Kidney (tissue), 14 donors: Measurements from ENCODE around the gene GFRA1. TPM values are rescaled to one million over a fixed set of nuclear protein-coding genes. Genes with fewer than 3 reads are reported as not detected.

Experiments used
- DNase-seq, 5 donors: peaks; one replicate each; pipeline ENCODE4 v3.0.0-alpha.2; 2013 to 2020
- FAIRE-seq: peaks from 2 replicates; lab custom pipeline; 2012; peaks lifted over from hg19 to GRCh38; lab: Jason Lieb, UNC
- H3K27ac ChIP-seq, 2 donors: one replicate each; pipeline ENCODE4 v1.7.0; 2013; ENCODE audit warnings: low read depth in 2 of 2, low read length in 2 of 2, inconsistent platforms in 1 of 2
- H3K27me3 ChIP-seq: one replicate; pipeline ENCODE4 v1.7.1; 2013; ENCODE audit warnings: low read length, inconsistent platforms; ENCODE audit not compliant: control insufficient read depth, insufficient read depth
- H3K36me3 ChIP-seq, 3 donors: one replicate each; pipeline versions ENCODE4 v1.7.0 to v1.7.1; 2013; ENCODE audit warnings: low read length in 3 of 3, control low read depth in 1 of 3, inconsistent platforms in 1 of 3; ENCODE audit not compliant: insufficient read depth in 3 of 3, control insufficient read depth in 2 of 3
- H3K4me1 ChIP-seq, 3 donors: one replicate each; pipeline versions ENCODE4 v1.7.0 to v1.7.1; 2013; ENCODE audit warnings: low read length in 3 of 3, inconsistent platforms in 1 of 3, low read depth in 1 of 3; ENCODE audit not compliant: control insufficient read depth in 2 of 3, insufficient read depth in 2 of 3
- H3K4me3 ChIP-seq, 3 donors: one replicate each; pipeline versions ENCODE4 v1.7.0 to v1.8.1; 2013; ENCODE audit warnings: low read length in 3 of 3, control low read depth in 1 of 3, inconsistent platforms in 1 of 3
- H3K9ac ChIP-seq, 3 donors: one replicate each; pipeline versions ENCODE4 v1.7.0 to v1.7.1; 2013; ENCODE audit warnings: low read length in 3 of 3, control low read depth in 1 of 3, inconsistent platforms in 1 of 3
- H3K9me3 ChIP-seq, 3 donors: one replicate each; pipeline versions ENCODE4 v1.7.0 to v1.7.1; 2013; ENCODE audit warnings: low read length in 3 of 3, control low read depth in 1 of 3, inconsistent platforms in 1 of 3; ENCODE audit not compliant: control insufficient read depth in 2 of 3, insufficient read depth in 1 of 3
- CTCF ChIP-seq: IDR thresholded peaks from 3 replicates; pipeline ENCODE4 v1.5.1; 2012; ENCODE audit warnings: mild to moderate bottlenecking, moderate library complexity, borderline replicate concordance; ENCODE audit not compliant: insufficient read depth; ENCODE audit errors: extremely low read depth
- intact Hi-C: fragments of 100-400 bp; cut with DNase I; formaldehyde crosslinking; loops from one replicate; pipeline ENCODE4 v1.11.1; 2022
- polyA plus RNA-seq: library from polyadenylated mRNA; stranded (reverse); fragments of 350-450 nt; fragmentation: Illumina TruSeq; extraction: RNeasy Lipid Tissue Mini Kit (QIAGEN cat#74804); gene quantifications from one replicate; pipeline ENCODE4 v1.2.3, GENCODE V29; 2014; ENCODE audit warnings: low read depth, low replicate concordance; ENCODE audit not compliant: insufficient read depth
- total RNA-seq: library from RNA; stranded (reverse); fragmentation: NEBNext Ultra II Directional; extraction: Animal tissue kit (Norgen Biotek cat#: 25700); gene quantifications from one replicate; pipeline ENCODE4 v1.2.1, GENCODE V29; 2021
- donor health status: control.
- donor health status: control.
- donor health status: control.
- donor health status: control.
- donor health status: control.
- donor health status: DM: yes; HTN: yes; CAD: no.
- donor health status: Normal renal cell carcinoma (clear cell type).

GFRA1 gene
- total and polyA plus RNA-seq, 2 donors from 2014 or later = 3.0 to 22.3 TPM

- H3K9me3 ChIP-seq = no peaks in the 10 kb centered on the region
- intact Hi-C loops = no loop called here
- no peak overlapping the region for H3K27ac ChIP-seq
Observed at GRCh38 chr10:116070743-116071320, 202.2 kb downstream of the GFRA1 start.

GRCh38 chr10:116069856-116070255 is 203.2 kb downstream of the GFRA1 start:
- H3K9ac ChIP-seq = no peak overlapping the region
- H3K4me3 ChIP-seq = no peak overlapping the region
- H3K4me1 ChIP-seq = no peaks in the 10 kb centered on the region
- DNase-seq = no peak
- no peaks in the 10 kb centered on the region for H3K9me3 ChIP-seq
- no peaks in the 10 kb centered on the region for H3K27me3 ChIP-seq
- intact Hi-C loops = no loop called here
- no peak overlapping the region for H3K27ac ChIP-seq
- no peak for FAIRE-seq
- TF ChIP-seq CTCF = no peak
- no peaks in the 10 kb centered on the region for H3K36me3 ChIP-seq

More at GRCh38 chr10:116070743-116071320, 202.2 kb downstream of the GFRA1 start:
- Histone ChIP-seq H3K4me3 (no peak overlapping the region), H3K27me3 (no peaks in the 10 kb centered on the region), H3K36me3 (no peaks in the 10 kb centered on the region), H3K9ac (no peak overlapping the region), H3K4me1 (no peaks in the 10 kb centered on the region)
- TF ChIP-seq CTCF = no peak
- DNase-seq (no peak), FAIRE-seq (no peak)

DNA sequence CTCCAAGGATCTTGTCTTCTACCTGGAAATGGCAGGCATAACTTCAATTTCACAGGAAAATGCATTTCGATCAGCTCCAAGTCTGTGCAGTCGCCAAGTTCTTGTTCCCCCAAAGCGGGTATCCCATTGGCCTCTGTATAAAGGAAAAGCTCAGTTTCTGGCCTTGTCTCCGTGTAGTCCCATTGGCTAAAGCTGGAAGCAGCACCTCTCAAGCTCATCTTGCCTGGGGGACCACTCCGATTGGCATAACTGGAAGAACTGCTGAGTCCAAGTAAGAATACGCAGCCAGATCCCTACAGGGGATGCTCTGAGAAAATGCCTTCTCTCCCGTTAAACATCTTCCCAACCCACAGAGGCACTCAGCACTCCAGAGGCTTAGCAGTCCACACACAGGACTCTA is 205.2 kb downstream of the GFRA1 start:
- FAIRE-seq = no peak

More for the DNA sequence above, 205.2 kb downstream of the GFRA1 start:
- no peak overlapping the region for H3K4me3 ChIP-seq
- H3K36me3 ChIP-seq = no peaks in the 10 kb centered on the region
- no peak overlapping the region for H3K9ac ChIP-seq
- intact Hi-C loops = no loop called here
- no peaks in the 10 kb centered on the region for H3K27me3 ChIP-seq
- no peak overlapping the region for H3K27ac ChIP-seq
- H3K9me3 ChIP-seq = no peaks in the 10 kb centered on the region
- TF ChIP-seq CTCF = no peak
- H3K4me1 ChIP-seq = no peaks in the 10 kb centered on the region
- no peak for DNase-seq
